Subcutaneous adipose tissue (tissue), 4 donors: ENCODE data around the gene P2RY12. TPM values are rescaled to one million over a fixed set of nuclear protein-coding genes. Genes with fewer than 3 reads are reported as not detected.

Source experiments
- total RNA-seq, 4 donors: library from RNA; depleted of rRNA; stranded (reverse); fragments of >200 nt; gene quantifications; one replicate each; pipeline ENCODE4 v1.1.0, GENCODE V29; 2016
- TF ChIP-seq, protein P1 (sequence below): fragments of 450-650 bp; IDR thresholded peaks from one replicate; pipeline ENCODE4 v1.5.1; 2016; ENCODE audit warnings: low read depth, mild to moderate bottlenecking, control low read depth, antibody characterized with exemption, moderate library complexity

Gene P2RY12
- total RNA-seq, 4 donors from 2014 or later = 2.8 to 17.8 (median 13.1) TPM

DNA sequence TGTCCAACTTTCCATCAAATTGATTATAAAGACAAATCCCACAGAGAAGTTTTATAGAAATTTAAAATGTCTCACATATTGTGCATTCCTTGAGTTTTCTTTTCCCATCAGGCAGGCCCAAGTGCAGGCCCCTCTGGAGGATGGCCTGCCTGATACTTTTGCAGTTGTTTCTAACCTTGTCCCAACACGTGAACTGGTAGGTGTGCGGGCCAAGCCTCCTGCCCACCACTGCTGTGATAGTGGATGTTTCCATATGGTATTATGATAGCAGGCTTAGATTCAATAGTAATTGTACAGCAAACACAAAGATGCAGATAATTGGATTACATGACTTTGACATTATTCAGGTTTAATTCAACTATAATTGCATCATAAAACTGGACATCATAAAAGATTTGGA lies 1.4 kb downstream of the P2RY12 start:
- TF ChIP-seq, protein P1, sequence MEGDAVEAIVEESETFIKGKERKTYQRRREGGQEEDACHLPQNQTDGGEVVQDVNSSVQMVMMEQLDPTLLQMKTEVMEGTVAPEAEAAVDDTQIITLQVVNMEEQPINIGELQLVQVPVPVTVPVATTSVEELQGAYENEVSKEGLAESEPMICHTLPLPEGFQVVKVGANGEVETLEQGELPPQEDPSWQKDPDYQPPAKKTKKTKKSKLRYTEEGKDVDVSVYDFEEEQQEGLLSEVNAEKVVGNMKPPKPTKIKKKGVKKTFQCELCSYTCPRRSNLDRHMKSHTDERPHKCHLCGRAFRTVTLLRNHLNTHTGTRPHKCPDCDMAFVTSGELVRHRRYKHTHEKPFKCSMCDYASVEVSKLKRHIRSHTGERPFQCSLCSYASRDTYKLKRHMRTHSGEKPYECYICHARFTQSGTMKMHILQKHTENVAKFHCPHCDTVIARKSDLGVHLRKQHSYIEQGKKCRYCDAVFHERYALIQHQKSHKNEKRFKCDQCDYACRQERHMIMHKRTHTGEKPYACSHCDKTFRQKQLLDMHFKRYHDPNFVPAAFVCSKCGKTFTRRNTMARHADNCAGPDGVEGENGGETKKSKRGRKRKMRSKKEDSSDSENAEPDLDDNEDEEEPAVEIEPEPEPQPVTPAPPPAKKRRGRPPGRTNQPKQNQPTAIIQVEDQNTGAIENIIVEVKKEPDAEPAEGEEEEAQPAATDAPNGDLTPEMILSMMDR = no peak

DNA sequence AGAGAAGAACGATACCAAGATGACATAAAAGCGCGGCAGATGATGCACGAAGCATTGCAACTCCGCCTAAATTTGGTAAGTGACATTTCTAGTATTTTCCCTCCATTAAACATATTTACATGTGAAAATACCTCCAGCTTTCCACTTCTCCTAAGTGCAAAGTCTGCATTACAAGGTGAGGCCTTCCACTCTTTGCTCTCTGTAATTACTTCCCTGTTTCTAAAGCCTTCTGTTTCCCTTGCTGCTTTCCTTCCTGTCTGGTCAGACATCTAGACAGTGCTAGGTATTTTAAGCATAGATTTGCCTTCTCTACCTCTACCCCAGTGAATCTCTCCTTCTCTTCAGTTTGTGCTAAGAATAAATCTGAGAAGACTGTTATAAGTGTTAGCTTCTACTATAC lies 1.9 kb downstream of the P2RY12 start:
- TF ChIP-seq, protein P1 = no peak

DNA sequence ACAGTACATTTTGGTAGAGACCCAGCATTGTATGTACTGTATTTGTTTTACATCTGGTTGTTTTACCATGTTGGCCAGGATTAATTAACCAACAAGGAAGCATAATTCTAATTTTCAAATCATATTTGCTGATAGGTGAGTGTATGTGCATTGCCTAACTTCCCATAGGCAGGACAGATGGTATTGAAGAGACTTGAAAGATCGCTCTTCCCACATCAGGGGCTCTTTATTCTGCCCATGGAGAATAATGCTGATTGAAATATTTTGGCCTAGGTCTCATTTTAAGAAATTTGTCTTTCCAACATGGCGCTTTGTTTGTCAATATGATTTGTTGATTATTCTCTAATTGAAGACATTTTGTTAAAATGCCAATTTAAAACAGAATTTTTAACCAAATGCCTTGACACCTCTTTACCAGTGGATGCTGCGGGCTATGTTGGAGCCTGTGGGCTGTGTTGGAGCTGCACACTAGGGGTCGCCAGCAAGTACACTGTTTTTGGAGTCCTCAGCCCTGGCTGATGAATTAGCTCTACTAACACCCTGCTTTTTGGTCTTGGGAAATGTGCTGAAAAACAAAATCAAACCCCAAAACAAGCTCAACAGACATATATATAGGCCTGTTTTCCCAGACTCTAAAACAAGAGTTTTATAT lies 5.3 kb downstream of the P2RY12 start:
- TF ChIP-seq, protein P1 = no peak

DNA sequence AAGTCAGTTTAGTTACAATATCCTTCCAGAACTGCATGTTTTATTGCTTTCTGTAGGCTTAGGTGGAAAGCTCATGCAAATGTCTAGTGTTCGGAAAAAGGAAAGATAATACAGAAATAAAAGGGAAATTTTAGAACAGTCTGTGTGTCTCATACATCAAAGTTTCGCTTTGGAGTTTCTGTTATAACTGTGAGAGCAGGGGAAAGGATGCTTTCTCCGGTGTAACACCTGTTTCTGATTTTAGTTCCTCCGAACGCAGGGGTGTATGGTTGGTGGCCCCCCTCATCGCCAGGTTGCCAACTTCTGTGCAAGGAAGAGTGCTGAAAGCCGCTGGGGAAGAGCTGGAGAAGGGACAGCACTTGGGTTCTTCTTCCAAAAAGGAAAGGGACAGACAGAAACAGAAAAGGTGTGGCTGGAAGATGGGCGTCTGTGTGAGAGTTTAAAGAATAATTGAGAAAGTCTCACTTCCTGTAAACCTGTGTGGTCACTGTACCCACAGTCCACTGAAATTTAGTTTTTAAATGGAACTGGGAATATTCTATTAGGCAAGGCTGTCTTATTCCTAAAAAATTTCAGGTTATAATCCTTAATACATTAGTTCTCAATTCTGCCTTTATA lies 6.7 kb downstream of the P2RY12 start:
- TF ChIP-seq, protein P1 = no peak

DNA sequence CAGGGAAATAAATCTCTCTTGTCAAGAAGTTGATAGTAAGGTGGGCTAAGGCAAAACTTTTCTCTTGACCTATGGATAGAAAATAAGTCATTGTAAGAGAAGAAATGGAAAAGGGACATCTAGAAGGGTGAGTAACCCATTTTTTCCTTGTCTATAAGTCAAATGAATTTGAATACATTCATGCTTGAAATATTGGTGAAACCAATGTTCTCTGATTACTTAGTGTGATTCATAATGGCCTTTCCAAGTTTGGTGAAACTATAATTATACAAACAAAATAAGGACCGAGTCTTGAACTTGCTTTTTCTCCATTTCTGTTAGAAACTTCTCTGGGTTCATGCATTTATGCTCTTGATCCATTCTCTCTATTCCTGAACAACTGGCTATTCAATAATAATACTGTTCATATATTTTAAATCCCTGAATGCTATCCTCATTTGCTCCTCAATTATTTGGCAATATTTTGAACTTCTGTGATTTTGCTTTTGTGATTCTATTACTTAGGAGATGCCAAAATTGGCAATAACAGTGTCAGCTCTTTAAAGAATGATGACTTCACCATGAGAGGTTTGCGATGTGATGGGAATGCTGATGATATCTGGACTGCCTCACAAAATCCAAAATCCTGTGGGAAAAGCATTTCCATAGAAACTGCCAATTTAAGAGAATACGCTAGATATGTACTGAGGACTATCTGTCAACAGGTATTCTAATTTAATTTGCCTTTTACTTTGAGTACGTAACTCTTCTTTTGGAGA lies 12.3 kb downstream of the P2RY12 start:
- TF ChIP-seq, protein P1 = no peak

DNA sequence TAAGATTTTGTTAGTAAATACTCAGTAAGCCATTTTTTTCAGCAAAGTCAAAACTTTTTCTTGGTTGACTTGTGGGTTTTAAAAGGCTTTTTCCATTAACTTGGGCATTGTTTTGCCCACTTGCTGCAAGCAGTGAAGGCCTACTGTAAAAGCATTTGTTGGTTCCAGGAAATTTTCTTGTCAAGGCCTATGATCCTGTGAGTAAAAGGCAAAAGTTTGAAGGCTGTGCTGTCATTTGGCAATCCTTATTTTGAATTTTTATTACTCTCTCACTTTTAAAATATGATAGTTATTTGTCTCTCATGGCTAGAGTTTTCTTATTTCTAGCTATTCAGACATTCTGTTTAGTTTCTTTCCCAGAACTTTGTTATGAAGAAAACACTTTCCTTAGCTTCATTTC lies 13.0 kb downstream of the P2RY12 start:
- TF ChIP-seq, protein P1 = no peak

DNA sequence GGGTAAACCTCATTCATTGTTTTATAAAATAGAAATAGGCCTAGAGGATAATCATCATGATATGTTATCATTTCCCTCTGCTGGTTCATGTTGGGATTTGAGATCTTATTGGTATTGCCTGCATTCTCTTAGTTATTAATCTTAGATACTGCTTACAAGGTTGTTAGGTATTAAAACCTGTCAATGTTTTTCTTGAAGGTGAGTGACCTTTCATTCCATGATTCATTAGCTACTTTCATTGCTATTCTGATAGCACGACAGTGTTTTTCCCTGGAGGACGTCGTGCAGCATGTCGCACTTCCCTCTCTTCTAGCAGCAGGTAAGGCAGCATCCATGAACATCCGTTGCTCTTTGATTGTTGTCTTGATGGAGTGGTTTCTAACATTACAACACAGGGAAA lies 17.1 kb downstream of the P2RY12 start:
- TF ChIP-seq, protein P1 = no peak
